ENCODE results near the gene PRDM15. TPM values are rescaled to one million over a fixed set of nuclear protein-coding genes. Genes with fewer than 3 reads are reported as not detected.

Gene PRDM15
- polyA plus RNA-seq, 4 donors: 3.6 to 5.1 (median 4.3) TPM

GRCh38 chr21:41851090-41851790 is 27.9 kb downstream of the PRDM15 start:
- DNase-seq (no peak), FAIRE-seq (no peak)
- Histone ChIP-seq H3K4me1 (ENCODE audit: control insufficient read depth in 3 of 3, insufficient read depth in 2 of 3, low read depth in 1 of 3, low read length in 2 of 3) (no peaks in the 10 kb centered on the region), H3K27ac (ENCODE audit: low read depth in 1 of 3, low read length in 2 of 3) (no peak overlapping the region), H3K27me3 (ENCODE audit: control insufficient read depth in 3 of 3, insufficient read depth in 3 of 3, low read length in 3 of 3) (no peaks in the 10 kb centered on the region), H3K9me3 (ENCODE audit: control insufficient read depth in 2 of 2, insufficient read depth in 1 of 2, low read depth in 1 of 2, low read length in 1 of 2) (no peaks in the 10 kb centered on the region), H3K36me3 (ENCODE audit: control insufficient read depth in 3 of 3, insufficient read depth in 2 of 3, low read depth in 1 of 3, low read length in 3 of 3) (peaks cover 3 to 72% (median 6%) of the 10 kb centered on the region in 3 donors), H3K4me3 (ENCODE audit: low read depth in 1 of 3, low read length in 3 of 3) (no peak overlapping the region)
- 89 to 94% (median 92%) methylated on average over 23 of the region's 23 CpGs for WGBS, 3 donors

- no peak for FAIRE-seq
- Histone ChIP-seq H3K4me1 (ENCODE audit: control insufficient read depth in 3 of 3, insufficient read depth in 2 of 3, low read depth in 1 of 3, low read length in 2 of 3) (no peaks in the 10 kb centered on the region), H3K4me3 (ENCODE audit: low read depth in 1 of 3, low read length in 3 of 3) (no peak overlapping the region), H3K27ac (ENCODE audit: low read depth in 1 of 3, low read length in 2 of 3) (no peak overlapping the region), H3K9me3 (ENCODE audit: control insufficient read depth in 2 of 2, insufficient read depth in 1 of 2, low read depth in 1 of 2, low read length in 1 of 2) (no peaks in the 10 kb centered on the region), H3K27me3 (ENCODE audit: control insufficient read depth in 3 of 3, insufficient read depth in 3 of 3, low read length in 3 of 3) (no peaks in the 10 kb centered on the region), H3K36me3 (ENCODE audit: control insufficient read depth in 3 of 3, insufficient read depth in 2 of 3, low read depth in 1 of 3, low read length in 3 of 3) (peaks cover 3 to 76% (median 6%) of the 10 kb centered on the region in 3 donors)
- DNase-seq: no peak
- 95 to 96% (median 95%) methylated on average over 9 of the region's 9 CpGs for WGBS, 3 donors
These were observed 29.1 kb downstream of the PRDM15 start for GRCh38 chr21:41850085-41850484.

GRCh38 chr21:41848958-41849580 is 30.1 kb downstream of the PRDM15 start:
- Histone ChIP-seq H3K36me3 (ENCODE audit: control insufficient read depth in 3 of 3, insufficient read depth in 2 of 3, low read depth in 1 of 3, low read length in 3 of 3) (peaks cover 3 to 66% (median 4%) of the 10 kb centered on the region in 3 donors), H3K9me3 (ENCODE audit: control insufficient read depth in 2 of 2, insufficient read depth in 1 of 2, low read depth in 1 of 2, low read length in 1 of 2) (no peaks in the 10 kb centered on the region), H3K27ac (ENCODE audit: low read depth in 1 of 3, low read length in 2 of 3) (no peak overlapping the region), H3K27me3 (ENCODE audit: control insufficient read depth in 3 of 3, insufficient read depth in 3 of 3, low read length in 3 of 3) (no peaks in the 10 kb centered on the region), H3K4me1 (ENCODE audit: control insufficient read depth in 3 of 3, insufficient read depth in 2 of 3, low read depth in 1 of 3, low read length in 2 of 3) (no peaks in the 10 kb centered on the region), H3K4me3 (ENCODE audit: low read depth in 1 of 3, low read length in 3 of 3) (no peak overlapping the region)
- WGBS, 3 donors: 88 to 91% (median 89%) methylated on average over 15 of the region's 15 CpGs
- DNase-seq (no peak), FAIRE-seq (no peak)

GRCh38 chr21:41848533-41848932 is 30.6 kb downstream of the PRDM15 start:
- no peaks in the 10 kb centered on the region for H3K27me3 ChIP-seq (ENCODE audit: control insufficient read depth in 3 of 3, insufficient read depth in 3 of 3, low read length in 3 of 3)
- 83 to 85% (median 84%) methylated on average over 8 of the region's 8 CpGs for WGBS, 3 donors
- DNase-seq: no peak
- no peaks in the 10 kb centered on the region for H3K4me1 ChIP-seq (ENCODE audit: control insufficient read depth in 3 of 3, insufficient read depth in 2 of 3, low read depth in 1 of 3, low read length in 2 of 3)
- no peaks in the 10 kb centered on the region for H3K9me3 ChIP-seq (ENCODE audit: control insufficient read depth in 2 of 2, insufficient read depth in 1 of 2, low read depth in 1 of 2, low read length in 1 of 2)
- H3K4me3 ChIP-seq (ENCODE audit: low read depth in 1 of 3, low read length in 3 of 3): no peak overlapping the region
- no peak for FAIRE-seq
- H3K27ac ChIP-seq (ENCODE audit: low read depth in 1 of 3, low read length in 2 of 3): no peak overlapping the region
- peaks cover 3 to 61% (median 4%) of the 10 kb centered on the region in 3 donors for H3K36me3 ChIP-seq (ENCODE audit: control insufficient read depth in 3 of 3, insufficient read depth in 2 of 3, low read depth in 1 of 3, low read length in 3 of 3)

- no peaks in the 10 kb centered on the region for H3K4me1 ChIP-seq (ENCODE audit: control insufficient read depth in 3 of 3, insufficient read depth in 2 of 3, low read depth in 1 of 3, low read length in 2 of 3)
- FAIRE-seq: no peak
- no peaks in the 10 kb centered on the region for H3K9me3 ChIP-seq (ENCODE audit: control insufficient read depth in 2 of 2, insufficient read depth in 1 of 2, low read depth in 1 of 2, low read length in 1 of 2)
- WGBS, 3 donors: 85 to 91% (median 88%) methylated on average over 21 of the region's 21 CpGs
- H3K27me3 ChIP-seq (ENCODE audit: control insufficient read depth in 3 of 3, insufficient read depth in 3 of 3, low read length in 3 of 3): no peaks in the 10 kb centered on the region
- no peak for DNase-seq
- H3K4me3 ChIP-seq (ENCODE audit: low read depth in 1 of 3, low read length in 3 of 3): no peak overlapping the region
- H3K36me3 ChIP-seq (ENCODE audit: control insufficient read depth in 3 of 3, insufficient read depth in 2 of 3, low read depth in 1 of 3, low read length in 3 of 3): peaks cover 0 to 54% (median 0%) of the 10 kb centered on the region in 3 donors
- H3K27ac ChIP-seq (ENCODE audit: low read depth in 1 of 3, low read length in 2 of 3): no peak overlapping the region
These were observed 31.9 kb downstream of the PRDM15 start for GRCh38 chr21:41847066-41847804.

- FAIRE-seq: no peak
- no peaks in the 10 kb centered on the region for H3K4me1 ChIP-seq (ENCODE audit: control insufficient read depth in 3 of 3, insufficient read depth in 2 of 3, low read depth in 1 of 3, low read length in 2 of 3)
- no peak for DNase-seq
- WGBS, 3 donors: 86 to 90% (median 89%) methylated on average over 7 of the region's 7 CpGs
- H3K27ac ChIP-seq (ENCODE audit: low read depth in 1 of 3, low read length in 2 of 3): no peak overlapping the region
- no peaks in the 10 kb centered on the region for H3K9me3 ChIP-seq (ENCODE audit: control insufficient read depth in 2 of 2, insufficient read depth in 1 of 2, low read depth in 1 of 2, low read length in 1 of 2)
- H3K4me3 ChIP-seq (ENCODE audit: low read depth in 1 of 3, low read length in 3 of 3): no peak overlapping the region
- peaks cover 0 to 50% (median 0%) of the 10 kb centered on the region in 3 donors for H3K36me3 ChIP-seq (ENCODE audit: control insufficient read depth in 3 of 3, insufficient read depth in 2 of 3, low read depth in 1 of 3, low read length in 3 of 3)
- H3K27me3 ChIP-seq (ENCODE audit: control insufficient read depth in 3 of 3, insufficient read depth in 3 of 3, low read length in 3 of 3): no peaks in the 10 kb centered on the region
These were observed 32.6 kb downstream of the PRDM15 start for GRCh38 chr21:41846536-41846935.

GRCh38 chr21:41846033-41846317 is 33.2 kb downstream of the PRDM15 start:
- Histone ChIP-seq H3K4me1 (ENCODE audit: control insufficient read depth in 3 of 3, insufficient read depth in 2 of 3, low read depth in 1 of 3, low read length in 2 of 3) (no peaks in the 10 kb centered on the region), H3K36me3 (ENCODE audit: control insufficient read depth in 3 of 3, insufficient read depth in 2 of 3, low read depth in 1 of 3, low read length in 3 of 3) (peaks cover 0 to 44% (median 0%) of the 10 kb centered on the region in 3 donors), H3K4me3 (ENCODE audit: low read depth in 1 of 3, low read length in 3 of 3) (no peak overlapping the region), H3K27ac (ENCODE audit: low read depth in 1 of 3, low read length in 2 of 3) (no peak overlapping the region), H3K9me3 (ENCODE audit: control insufficient read depth in 2 of 2, insufficient read depth in 1 of 2, low read depth in 1 of 2, low read length in 1 of 2) (no peaks in the 10 kb centered on the region), H3K27me3 (ENCODE audit: control insufficient read depth in 3 of 3, insufficient read depth in 3 of 3, low read length in 3 of 3) (no peaks in the 10 kb centered on the region)
- DNase-seq (no peak), FAIRE-seq (no peak)
- WGBS, 3 donors: 81 to 95% (median 82%) methylated on average over 6 of the region's 6 CpGs

- DNase-seq (no peak), FAIRE-seq (no peak)
- H3K27ac ChIP-seq (ENCODE audit: low read depth in 1 of 3, low read length in 2 of 3): no peak overlapping the region
- H3K4me1 ChIP-seq (ENCODE audit: control insufficient read depth in 3 of 3, insufficient read depth in 2 of 3, low read depth in 1 of 3, low read length in 2 of 3): no peaks in the 10 kb centered on the region
- no peaks in the 10 kb centered on the region for H3K9me3 ChIP-seq (ENCODE audit: control insufficient read depth in 2 of 2, insufficient read depth in 1 of 2, low read depth in 1 of 2, low read length in 1 of 2)
- H3K4me3 ChIP-seq (ENCODE audit: low read depth in 1 of 3, low read length in 3 of 3): no peak overlapping the region
- H3K36me3 ChIP-seq (ENCODE audit: control insufficient read depth in 3 of 3, insufficient read depth in 2 of 3, low read depth in 1 of 3, low read length in 3 of 3): peaks cover 0 to 43% (median 0%) of the 10 kb centered on the region in 3 donors
- H3K27me3 ChIP-seq (ENCODE audit: control insufficient read depth in 3 of 3, insufficient read depth in 3 of 3, low read length in 3 of 3): no peaks in the 10 kb centered on the region
- 85 to 92% (median 86%) methylated on average over 21 of the region's 21 CpGs for WGBS, 3 donors
These were observed 33.7 kb downstream of the PRDM15 start for GRCh38 chr21:41845310-41846032.

Data from small intestine (tissue), 7 donors.